HG03135 (cell line): ENCODE results near the gene FGF14.

ENCODE experiments used
- ATAC-seq: cut with Tn5 transposase; IDR thresholded peaks from one replicate; pipeline ENCODE4 v1.9.1; 2021; ENCODE audit warnings: mild to moderate bottlenecking, moderate library complexity; ENCODE audit not compliant: unreplicated experiment

FGF14 gene

GRCh38 chr13:101700598-101700997 lies 701.2 kb downstream of the FGF14 start:
- ATAC-seq = no peak

DNA sequence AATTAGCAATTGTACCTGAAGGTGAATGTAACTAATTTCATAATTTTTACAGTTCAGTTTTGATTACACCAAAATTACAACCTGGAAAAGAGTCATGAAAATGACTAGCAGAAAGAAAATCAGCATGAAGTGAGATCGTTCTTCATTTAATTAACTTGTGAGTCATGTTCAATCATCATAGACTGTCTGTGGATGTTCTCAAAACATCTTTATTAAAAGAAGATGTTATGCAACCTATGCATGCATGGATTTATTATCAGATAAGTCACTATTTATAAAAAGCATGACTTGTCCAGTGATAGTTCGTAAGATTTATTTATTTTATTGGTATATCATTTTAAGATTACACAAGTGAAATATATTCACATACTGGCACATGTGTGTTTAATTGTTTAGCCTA lies 703.4 kb downstream of the FGF14 start:
- ATAC-seq = no peak

- no peak for ATAC-seq
Observed at GRCh38 chr13:101697745-101698144, 704.1 kb downstream of the FGF14 start.

- no peak for ATAC-seq
Observed at GRCh38 chr13:101695870-101696516, 705.9 kb downstream of the FGF14 start.

- ATAC-seq = no peak
Observed at GRCh38 chr13:101691341-101691860, 710.4 kb downstream of the FGF14 start.

DNA sequence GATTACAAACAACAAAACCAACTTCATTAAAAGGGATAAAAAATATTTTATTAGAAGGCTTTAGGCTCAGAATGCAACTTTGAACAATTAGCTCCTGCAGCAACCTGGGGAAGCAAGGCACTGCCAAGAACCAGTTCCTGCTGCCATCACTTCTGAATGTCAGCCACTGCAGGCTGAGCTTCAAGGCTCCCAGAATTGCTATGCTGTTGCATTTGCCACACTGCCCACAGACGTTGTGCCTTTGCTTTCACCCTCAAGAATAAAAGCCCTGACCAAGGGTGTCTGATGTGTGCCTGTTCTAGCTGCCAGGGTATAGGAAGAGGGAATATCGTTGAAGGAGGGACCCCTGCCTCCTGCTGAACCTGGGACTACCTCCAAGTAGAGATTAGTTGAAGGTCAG lies 711.0 kb downstream of the FGF14 start:
- no peak for ATAC-seq

GRCh38 chr13:101686003-101686402 lies 715.8 kb downstream of the FGF14 start:
- no peak for ATAC-seq

- no peak for ATAC-seq
Observed at GRCh38 chr13:101681834-101682233, 720.0 kb downstream of the FGF14 start.

DNA sequence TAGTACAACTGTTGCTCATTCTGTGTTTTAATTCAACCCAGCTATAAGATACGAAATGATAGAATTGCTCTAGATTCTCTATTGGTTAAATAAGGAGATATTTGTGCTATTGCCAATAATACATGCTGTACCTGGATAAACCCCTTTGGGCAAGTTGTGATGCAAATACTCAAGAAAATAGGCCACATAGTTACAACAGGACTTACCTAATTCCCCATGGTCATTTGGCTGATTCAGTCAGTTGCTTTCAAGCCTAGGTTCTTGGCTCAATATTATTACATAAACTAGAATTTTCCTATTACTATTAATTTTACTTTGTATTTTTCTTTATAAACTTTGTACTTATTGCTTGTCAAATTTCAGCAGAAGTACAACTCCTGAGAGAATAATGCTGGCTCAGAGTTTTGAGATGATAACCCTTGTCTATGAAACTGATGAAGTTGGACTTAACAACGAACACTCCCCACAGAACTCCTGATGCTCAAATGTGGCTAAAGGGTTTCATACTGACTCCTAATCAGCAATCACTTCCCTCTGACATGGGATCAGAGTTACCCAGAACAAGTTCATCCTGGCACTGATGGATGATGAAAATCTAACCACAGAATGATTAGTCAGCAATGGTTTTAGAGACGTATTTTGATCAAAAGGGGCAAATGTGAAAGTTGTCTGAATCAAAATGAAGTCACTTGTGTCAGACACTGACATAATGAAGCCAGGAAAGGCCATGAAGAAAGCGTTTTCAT lies 728.3 kb downstream of the FGF14 start:
- no peak for ATAC-seq

GRCh38 chr13:101661839-101662238 lies 740.0 kb downstream of the FGF14 start:
- no peak for ATAC-seq
